Neural progenitor cell (in vitro differentiated cells): ENCODE results near the gene PMAIP1.

Source experiments
- EZH2 ChIP-seq: fragments of 200-600 bp; sonication (generic); IDR thresholded peaks from 2 replicates; pipeline ENCODE4 v1.6.1; 2017; ENCODE audit warnings: antibody characterized with exemption, mild to moderate bottlenecking, moderate library complexity
- EZH2phosphoT487 ChIP-seq: fragments of 200-600 bp; sonication (generic); IDR thresholded peaks from 2 replicates; pipeline ENCODE4 v1.6.1; 2017; ENCODE audit warnings: antibody characterized with exemption
- TF ChIP-seq, protein P1 (sequence below): fragments of 200-600 bp; sonication (generic); IDR thresholded peaks from 2 replicates; pipeline ENCODE4 v1.5.1; 2017; ENCODE audit warnings: antibody characterized with exemption, mild to moderate bottlenecking

DNA sequence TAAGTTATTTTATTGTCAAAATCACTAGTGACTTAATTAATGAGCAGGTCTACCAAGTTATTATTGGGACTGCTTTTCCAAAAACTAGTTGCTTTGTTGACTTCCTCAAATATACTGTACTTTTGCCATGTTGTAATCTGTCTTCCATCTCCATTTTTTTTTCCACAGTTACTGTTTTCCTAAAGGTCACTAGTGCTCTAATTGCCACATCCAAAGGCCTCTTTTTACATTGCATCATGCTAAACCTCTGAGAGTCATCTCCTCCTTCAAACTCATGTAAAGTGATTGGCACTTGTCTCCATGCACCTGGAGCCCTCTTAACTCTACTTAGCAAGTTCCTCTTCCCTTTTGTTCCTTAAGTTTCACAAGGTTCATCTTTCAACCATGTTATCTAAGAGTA is 11.8 kb downstream of the PMAIP1 start:
- TF ChIP-seq, protein P1, sequence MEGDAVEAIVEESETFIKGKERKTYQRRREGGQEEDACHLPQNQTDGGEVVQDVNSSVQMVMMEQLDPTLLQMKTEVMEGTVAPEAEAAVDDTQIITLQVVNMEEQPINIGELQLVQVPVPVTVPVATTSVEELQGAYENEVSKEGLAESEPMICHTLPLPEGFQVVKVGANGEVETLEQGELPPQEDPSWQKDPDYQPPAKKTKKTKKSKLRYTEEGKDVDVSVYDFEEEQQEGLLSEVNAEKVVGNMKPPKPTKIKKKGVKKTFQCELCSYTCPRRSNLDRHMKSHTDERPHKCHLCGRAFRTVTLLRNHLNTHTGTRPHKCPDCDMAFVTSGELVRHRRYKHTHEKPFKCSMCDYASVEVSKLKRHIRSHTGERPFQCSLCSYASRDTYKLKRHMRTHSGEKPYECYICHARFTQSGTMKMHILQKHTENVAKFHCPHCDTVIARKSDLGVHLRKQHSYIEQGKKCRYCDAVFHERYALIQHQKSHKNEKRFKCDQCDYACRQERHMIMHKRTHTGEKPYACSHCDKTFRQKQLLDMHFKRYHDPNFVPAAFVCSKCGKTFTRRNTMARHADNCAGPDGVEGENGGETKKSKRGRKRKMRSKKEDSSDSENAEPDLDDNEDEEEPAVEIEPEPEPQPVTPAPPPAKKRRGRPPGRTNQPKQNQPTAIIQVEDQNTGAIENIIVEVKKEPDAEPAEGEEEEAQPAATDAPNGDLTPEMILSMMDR, result no peak
- TF ChIP-seq EZH2 (no peak), EZH2phosphoT487 (no peak)
